Measurements from ENCODE around the gene S1PR1. TPM values are rescaled to one million over a fixed set of nuclear protein-coding genes. Genes with fewer than 3 reads are reported as not detected.
A peak's percentile ranks its signal among the peaks of the same experiment; 100 is the strongest.

The S1PR1 gene
- total RNA-seq, 2 experiments from 2014 or later: 72.8 to 76.5 TPM

GRCh38 chr1:101250222-101250621, 13.4 kb downstream of the S1PR1 start:
- Mint-ChIP-seq H3K36me3 (ENCODE audit: low read depth) (peaks cover 1% of the 10 kb centered on the region), H3K27ac (no peak overlapping the region), H3K27me3 (ENCODE audit: low read depth) (no peaks in the 10 kb centered on the region), H3K4me1 (ENCODE audit: low read depth) (peaks cover 12% of the 10 kb centered on the region), H3K9me3 (ENCODE audit: insufficient read depth) (no peaks in the 10 kb centered on the region), H3K4me3 (no peak overlapping the region)
- CTCF ChIA-PET: interaction anchor here (1.0 to 4.1 kb wide), 3 partner anchors 12 to 40 kb away, joined by 3 to 43 read pairs (median 9); no protein-coding TSS in a partner anchor
- POLR2A ChIA-PET: no interaction called here
- ATAC-seq (no peak), DNase-seq (no peak)

- Mint-ChIP-seq H3K36me3 (ENCODE audit: low read depth) (peaks cover 1% of the 10 kb centered on the region), H3K4me3 (no peak overlapping the region), H3K27me3 (ENCODE audit: low read depth) (no peaks in the 10 kb centered on the region), H3K4me1 (ENCODE audit: low read depth) (peaks cover 12% of the 10 kb centered on the region), H3K27ac (no peak overlapping the region), H3K9me3 (ENCODE audit: insufficient read depth) (no peaks in the 10 kb centered on the region)
- ChIA-PET POLR2A (interaction anchor here (0.7 to 3.0 kb wide), 3 partner anchors 10 to 33 kb away, joined by 3 to 14 read pairs (median 12); partner anchors contain the start of gene S1PR1), CTCF (interaction anchor here (0.9 to 4.1 kb wide), 7 partner anchors 8 to 114 kb away, joined by 3 to 43 read pairs (median 9); no protein-coding TSS in a partner anchor)
- no peak for ATAC-seq
- no peak for DNase-seq
These were observed 13.9 kb downstream of the S1PR1 start for GRCh38 chr1:101250656-101251272.

- ChIA-PET POLR2A (interaction anchor here (0.6 to 3.0 kb wide), 5 partner anchors 8 to 32 kb away, joined by 3 to 14 read pairs (median 3); partner anchors contain the start of gene S1PR1), CTCF (interaction anchor here (0.7 to 4.1 kb wide), 9 partner anchors 9 to 115 kb away, joined by 3 to 43 read pairs (median 4); partner anchors contain the start of gene S1PR1)
- H3K9me3 Mint-ChIP-seq (ENCODE audit: insufficient read depth): no peaks in the 10 kb centered on the region
- no peak overlapping the region for H3K27ac Mint-ChIP-seq
- peaks cover 1% of the 10 kb centered on the region for H3K36me3 Mint-ChIP-seq (ENCODE audit: low read depth)
- peaks cover 15% of the 10 kb centered on the region for H3K4me1 Mint-ChIP-seq (ENCODE audit: low read depth)
- H3K4me3 Mint-ChIP-seq: no peak overlapping the region
- H3K27me3 Mint-ChIP-seq (ENCODE audit: low read depth): no peaks in the 10 kb centered on the region
- DNase-seq (no peak), ATAC-seq (no peak)
These were observed 14.7 kb downstream of the S1PR1 start for GRCh38 chr1:101251504-101251903.

- DNase-seq: no peak
- POLR2A ChIA-PET: interaction anchor here (1.0 to 1.7 kb wide), 2 partner anchors 10 to 12 kb away, joined by 3 to 6 read pairs; no protein-coding TSS in a partner anchor
- H3K27me3 Mint-ChIP-seq (ENCODE audit: low read depth): no peaks in the 10 kb centered on the region
- no peak overlapping the region for H3K27ac Mint-ChIP-seq
- H3K4me1 Mint-ChIP-seq (ENCODE audit: low read depth): peaks cover 27% of the 10 kb centered on the region
- H3K4me3 Mint-ChIP-seq: no peak overlapping the region
- no peaks in the 10 kb centered on the region for H3K9me3 Mint-ChIP-seq (ENCODE audit: insufficient read depth)
- CTCF ChIA-PET: interaction anchor here (1.2 to 4.1 kb wide), 4 partner anchors 15 to 36 kb away, joined by 3 to 43 read pairs (median 9); no protein-coding TSS in a partner anchor
- peak; percentile 23 for ATAC-seq
- peaks cover 1% of the 10 kb centered on the region for H3K36me3 Mint-ChIP-seq (ENCODE audit: low read depth)
These were observed 17.3 kb downstream of the S1PR1 start for GRCh38 chr1:101253976-101254674.

GRCh38 chr1:101257500-101258325, 20.9 kb downstream of the S1PR1 start:
- Mint-ChIP-seq H3K4me1 (ENCODE audit: low read depth) (peaks cover 55% of the 10 kb centered on the region), H3K9me3 (ENCODE audit: insufficient read depth) (no peaks in the 10 kb centered on the region), H3K27me3 (ENCODE audit: low read depth) (no peaks in the 10 kb centered on the region), H3K36me3 (ENCODE audit: low read depth) (no peaks in the 10 kb centered on the region), H3K27ac (peak overlapping the region; percentile 71), H3K4me3 (peak overlapping the region; percentile 10)
- DNase-seq (peak; percentile 74), ATAC-seq (peak; percentile 80)
- ChIA-PET POLR2A (interaction anchor here (0.5 to 1.2 kb wide), 2 partner anchors 64 to 235 kb away, joined by 3 read pairs; no protein-coding TSS in a partner anchor), CTCF (interaction anchor here (1.0 to 3.4 kb wide), 4 partner anchors 19 to 51 kb away, joined by 4 to 20 read pairs (median 5); no protein-coding TSS in a partner anchor)

GRCh38 chr1:101259744-101260148, 22.9 kb downstream of the S1PR1 start:
- H3K27ac Mint-ChIP-seq: peak overlapping the region; percentile 39
- H3K36me3 Mint-ChIP-seq (ENCODE audit: low read depth): peaks cover 2% of the 10 kb centered on the region
- H3K4me3 Mint-ChIP-seq: no peak overlapping the region
- ATAC-seq: no peak
- H3K27me3 Mint-ChIP-seq (ENCODE audit: low read depth): no peaks in the 10 kb centered on the region
- DNase-seq: no peak
- ChIA-PET CTCF (interaction anchor here (1.0 to 3.4 kb wide), 4 partner anchors 21 to 123 kb away, joined by 4 to 20 read pairs (median 5); no protein-coding TSS in a partner anchor), POLR2A (interaction anchor here (0.7 kb wide), 1 partner anchor 26 kb away, joined by 3 read pairs; no protein-coding TSS in a partner anchor)
- peaks cover 65% of the 10 kb centered on the region for H3K4me1 Mint-ChIP-seq (ENCODE audit: low read depth)
- H3K9me3 Mint-ChIP-seq (ENCODE audit: insufficient read depth): no peaks in the 10 kb centered on the region

GRCh38 chr1:101260556-101261350, 23.9 kb downstream of the S1PR1 start:
- ATAC-seq: no peak
- H3K9me3 Mint-ChIP-seq (ENCODE audit: insufficient read depth): no peaks in the 10 kb centered on the region
- DNase-seq: peak; percentile 1
- H3K4me3 Mint-ChIP-seq: no peak overlapping the region
- H3K27ac Mint-ChIP-seq: no peak overlapping the region
- POLR2A ChIA-PET: interaction anchor here (0.9 kb wide), 1 partner anchor 9 kb away, joined by 3 read pairs; no protein-coding TSS in a partner anchor
- peaks cover 6% of the 10 kb centered on the region for H3K36me3 Mint-ChIP-seq (ENCODE audit: low read depth)
- H3K27me3 Mint-ChIP-seq (ENCODE audit: low read depth): no peaks in the 10 kb centered on the region
- CTCF ChIA-PET: interaction anchor here (1.0 to 3.5 kb wide), 4 partner anchors 28 to 124 kb away, joined by 4 to 20 read pairs (median 12); no protein-coding TSS in a partner anchor
- peaks cover 75% of the 10 kb centered on the region for H3K4me1 Mint-ChIP-seq (ENCODE audit: low read depth)

- Mint-ChIP-seq H3K27ac (no peak overlapping the region), H3K9me3 (ENCODE audit: insufficient read depth) (no peaks in the 10 kb centered on the region), H3K36me3 (ENCODE audit: low read depth) (peaks cover 6% of the 10 kb centered on the region), H3K27me3 (ENCODE audit: low read depth) (no peaks in the 10 kb centered on the region), H3K4me1 (ENCODE audit: low read depth) (peaks cover 77% of the 10 kb centered on the region), H3K4me3 (no peak overlapping the region)
- peak; percentile 13 for DNase-seq
- CTCF ChIA-PET: interaction anchor here (1.7 to 3.5 kb wide), 2 partner anchors 27 to 29 kb away, joined by 5 to 20 read pairs; no protein-coding TSS in a partner anchor
- POLR2A ChIA-PET: no interaction called here
- no peak for ATAC-seq
These were observed 24.8 kb downstream of the S1PR1 start for GRCh38 chr1:101261623-101262022.

GRCh38 chr1:101262060-101262459, 25.2 kb downstream of the S1PR1 start:
- POLR2A ChIA-PET: no interaction called here
- DNase-seq: peak; percentile 18
- H3K4me1 Mint-ChIP-seq (ENCODE audit: low read depth): peaks cover 79% of the 10 kb centered on the region
- CTCF ChIA-PET: interaction anchor here (1.7 to 3.5 kb wide), 2 partner anchors 26 to 28 kb away, joined by 5 to 20 read pairs; no protein-coding TSS in a partner anchor
- peak overlapping the region; percentile 59 for H3K4me3 Mint-ChIP-seq
- peaks cover 6% of the 10 kb centered on the region for H3K36me3 Mint-ChIP-seq (ENCODE audit: low read depth)
- H3K9me3 Mint-ChIP-seq (ENCODE audit: insufficient read depth): no peaks in the 10 kb centered on the region
- no peaks in the 10 kb centered on the region for H3K27me3 Mint-ChIP-seq (ENCODE audit: low read depth)
- peak overlapping the region; percentile 67 for H3K27ac Mint-ChIP-seq
- no peak for ATAC-seq

- Mint-ChIP-seq H3K27ac (peak overlapping the region; percentile 67), H3K4me1 (ENCODE audit: low read depth) (peaks cover 79% of the 10 kb centered on the region), H3K9me3 (ENCODE audit: insufficient read depth) (no peaks in the 10 kb centered on the region), H3K36me3 (ENCODE audit: low read depth) (peaks cover 8% of the 10 kb centered on the region), H3K27me3 (ENCODE audit: low read depth) (no peaks in the 10 kb centered on the region), H3K4me3 (peak overlapping the region; percentile 59)
- ChIA-PET CTCF (interaction anchor here (0.6 to 3.5 kb wide), 5 partner anchors 16 to 340 kb away, joined by 3 to 20 read pairs (median 4); no protein-coding TSS in a partner anchor), POLR2A (interaction anchor here (0.7 to 1.1 kb wide), 3 partner anchors 21 to 26 kb away, joined by 3 read pairs; partner anchors contain the start of gene S1PR1)
- DNase-seq (peak; percentile 56), ATAC-seq (peak; percentile 62)
These were observed 26.0 kb downstream of the S1PR1 start for GRCh38 chr1:101262630-101263348.
